HepG2 (cell line): Measurements from ENCODE around the gene ITGB8. TPM values are rescaled to one million over a fixed set of nuclear protein-coding genes. Genes with fewer than 3 reads are reported as not detected.

Source experiments
- ATAC-seq: fragments of 200-7000 bp; cut with Tn5 transposase; 3 replicates; pipeline ENCODE4 v1.9.1; 2020; ENCODE audit warnings: mild to moderate bottlenecking, moderate library complexity
- BruUV-seq: library from RNA; stranded (reverse); fragments of 400-500 nt; replicated peaks from 2 replicates; lab custom pipeline; 2021; lab: Mats Ljungman, UMichigan
- CTCF ChIA-PET: fragments of 300-600 bp; formaldehyde crosslinking; extraction: SDS; loops from one replicate; lab custom pipeline; 2021; ENCODE audit warnings: low total read pairs, inconsistent platforms, low intra/inter-chr PET ratio; lab: Yijun Ruan, JAX
- POLR2A ChIA-PET: fragments of 350-600 bp; sonication (Branson Sonifier 250); formaldehyde crosslinking; loops from one replicate; lab custom pipeline; 2020; ENCODE audit warnings: antibody characterized with exemption, inconsistent platforms; lab: Yijun Ruan, JAX
- DNase-seq: peaks from one replicate; pipeline ENCODE4 v3.0.0-alpha.2; 2015; ENCODE audit warnings: low spot score
- FAIRE-seq: peaks from 3 replicates; lab custom pipeline; 2011; peaks lifted over from hg19 to GRCh38; lab: Jason Lieb, UNC
- H2AFZ ChIP-seq: one replicate; pipeline ENCODE4 v1.6.1; 2011; ENCODE audit warnings: low read length, inconsistent platforms
- H3K27ac ChIP-seq: fragments of 300-600 bp; 3 replicates; pipeline ENCODE4 v1.8.0; 2011; ENCODE audit warnings: mixed run types, mild to moderate bottlenecking, mixed read lengths, low read length, inconsistent platforms; ENCODE audit not compliant: insufficient read depth; ENCODE audit errors: extremely low read length
- H3K27me3 ChIP-seq, 2 experiments: fragments of 200-600 bp in 1 of 2; 2 replicates in 1 of 2; 3 replicates in 1 of 2; pipeline versions ENCODE4 v1.6.0 to v1.8.0; 2011; ENCODE audit warnings: low read length in 2 of 2, mild to moderate bottlenecking in 2 of 2, moderate library complexity in 2 of 2, inconsistent platforms in 1 of 2; ENCODE audit not compliant: insufficient read depth in 2 of 2, control insufficient read depth in 1 of 2
- H3K36me3 ChIP-seq, 2 experiments: fragments of 200-600 bp in 1 of 2; replicated peaks in 1 of 2; 2 replicates in 1 of 2; 3 replicates in 1 of 2; pipeline versions ENCODE4 v1.5.1 to v1.8.0; 2011; ENCODE audit warnings: low read length in 2 of 2, inconsistent platforms in 1 of 2; ENCODE audit not compliant: insufficient read depth in 2 of 2, control insufficient read depth in 1 of 2
- H3K4me1 ChIP-seq: 2 replicates; pipeline ENCODE4 v1.5.1; 2012; ENCODE audit warnings: low read length, inconsistent platforms; ENCODE audit not compliant: insufficient read depth
- H3K4me2 ChIP-seq: 2 replicates; pipeline ENCODE4 v1.6.0; 2011; ENCODE audit warnings: low read depth, low read length, inconsistent platforms
- H3K4me3 ChIP-seq, 3 experiments: fragments of 200-600 bp in 1 of 3; sonication (generic), shearing (Covaris generic) in 1 of 3; replicated peaks in 1 of 3; 2 replicates each; pipeline ENCODE4 v1.5.1; 2011 to 2016; ENCODE audit warnings: low read length in 3 of 3, inconsistent platforms in 2 of 3, low read depth in 2 of 3, mild to moderate bottlenecking in 2 of 3, control low read depth in 1 of 3, mixed read lengths in 1 of 3; ENCODE audit not compliant: insufficient read depth in 1 of 3
- H3K79me2 ChIP-seq: one replicate; pipeline ENCODE4 v1.6.1; 2011; ENCODE audit warnings: low read length, inconsistent platforms; ENCODE audit not compliant: insufficient read depth
- H3K9ac ChIP-seq: 2 replicates; pipeline ENCODE4 v1.6.0; 2011; ENCODE audit warnings: mild to moderate bottlenecking, low read depth, low read length, inconsistent platforms; ENCODE audit not compliant: insufficient read depth
- H3K9me3 ChIP-seq: 2 replicates; pipeline ENCODE4 v1.5.1; 2012; ENCODE audit warnings: mild to moderate bottlenecking, low read length
- H4K20me1 ChIP-seq: 2 replicates; pipeline ENCODE4 v1.6.0; 2011; ENCODE audit warnings: inconsistent platforms, mild to moderate bottlenecking, low read length, moderate library complexity; ENCODE audit not compliant: insufficient read depth
- ATF7 ChIP-seq, 2 experiments: fragments of 450-650 bp in 1 of 2; sonication (generic) in 1 of 2; formaldehyde crosslinking in 1 of 2; IDR thresholded peaks; 2 replicates each; pipeline versions ENCODE4 v1.4.0 to v1.6.1; 2016 to 2020; ENCODE audit warnings: antibody characterized with exemption in 1 of 2, mild to moderate bottlenecking in 1 of 2, missing genetic modification reagents in 1 of 2
- CEBPB ChIP-seq: IDR thresholded peaks from 2 replicates; pipeline ENCODE4 v1.6.1; 2011; ENCODE audit warnings: low read depth, low read length, improper control_type of control experiment, borderline replicate concordance
- HNF4A ChIP-seq: sonication (generic); formaldehyde crosslinking; IDR thresholded peaks from 2 replicates; pipeline ENCODE4 v1.4.0; 2020; ENCODE audit warnings: missing genetic modification reagents
- MLLT10 ChIP-seq: sonication (generic); formaldehyde crosslinking; IDR thresholded peaks from 2 replicates; pipeline ENCODE4 v1.4.0; 2020; ENCODE audit warnings: missing genetic modification reagents
- ZBTB3 ChIP-seq: sonication (generic); formaldehyde crosslinking; IDR thresholded peaks from 2 replicates; pipeline ENCODE4 v1.4.0; 2020; ENCODE audit warnings: low read depth, mild to moderate bottlenecking, moderate library complexity, missing genetic modification reagents, borderline replicate concordance
- ZNF253 ChIP-seq: sonication (generic); formaldehyde crosslinking; IDR thresholded peaks from 2 replicates; pipeline ENCODE4 v1.8.0; 2022; ENCODE audit warnings: mild to moderate bottlenecking, missing genetic modification reagents, borderline replicate concordance
- ZNF556 ChIP-seq: sonication (generic); formaldehyde crosslinking; IDR thresholded peaks from 2 replicates; pipeline ENCODE4 v1.4.0; 2020; ENCODE audit warnings: mild to moderate bottlenecking, missing genetic modification reagents, borderline replicate concordance
- ZNF879 ChIP-seq: sonication (generic); formaldehyde crosslinking; IDR thresholded peaks from 2 replicates; pipeline ENCODE4 v1.8.1; 2023; ENCODE audit warnings: missing genetic modification reagents
- WGBS: methylation state at CpG from one replicate; pipeline ENCODE4 v1.1.6; 2017; ENCODE audit warnings: low lambda C conversion rate; 5-methylcytosine and 5-hydroxymethylcytosine counted together
- in situ Hi-C: cut with HindIII; loops from 2 replicates; pipeline ENCODE4 v1.10.0; 2017; ENCODE audit warnings: low pct_unique_long_range_greater_than_20kb; ENCODE audit not compliant: extremely low pct_ligation_motif_present
- intact Hi-C: fragments of 100-400 bp; cut with micrococcal nuclease; formaldehyde crosslinking; loops from one replicate; pipeline ENCODE4 v1.10.0; 2022; ENCODE audit not compliant: unreplicated experiment
- polyA plus RNA-seq, 8 experiments: library from polyadenylated mRNA; depleted of rRNA in 3 of 8; stranded (reverse) in 7 of 8; unstranded in 1 of 8; fragments of >200 nt; fragmentation: Illumina TruSeq in 4 of 8; extraction: Trizol in 4 of 8; gene quantifications; 2 replicates each; pipeline versions ENCODE4 v1.2.1 to v1.2.3, GENCODE V29; 2011 to 2016; ENCODE audit warnings: low read depth in 4 of 8, missing spikeins in 1 of 8, mixed read lengths in 1 of 8; ENCODE audit not compliant: insufficient read depth in 1 of 8
- total RNA-seq, 5 experiments: library from RNA; depleted of rRNA; stranded (reverse); fragments of >200 nt; fragmentation: Illumina TruSeq; extraction: Trizol; gene quantifications; 2 replicates each; pipeline ENCODE4 v1.2.3, GENCODE V29; 2016; ENCODE audit warnings: low read depth in 1 of 5
- TF ChIP-seq, protein P1 (sequence below): sonication (generic); formaldehyde crosslinking; IDR thresholded peaks from 2 replicates; pipeline ENCODE4 v1.4.0; 2020; ENCODE audit warnings: mild to moderate bottlenecking, missing genetic modification reagents
- TF ChIP-seq, protein P2 (sequence below): sonication (generic); formaldehyde crosslinking; IDR thresholded peaks from 2 replicates; pipeline ENCODE4 v1.5.0; 2020; ENCODE audit warnings: mild to moderate bottlenecking, missing genetic modification reagents
- TF ChIP-seq, protein P3 (sequence below): sonication (generic); formaldehyde crosslinking; IDR thresholded peaks from 2 replicates; pipeline ENCODE4 v1.4.0; 2020; ENCODE audit warnings: mild to moderate bottlenecking, low read depth, missing genetic modification reagents

Gene ITGB8
- total and polyA plus RNA-seq, 2 of the 13 experiments (the other 11 are each of a cell fraction or from before 2014, with no cell fraction given): 0.01 TPM; not detected in 1

DNA sequence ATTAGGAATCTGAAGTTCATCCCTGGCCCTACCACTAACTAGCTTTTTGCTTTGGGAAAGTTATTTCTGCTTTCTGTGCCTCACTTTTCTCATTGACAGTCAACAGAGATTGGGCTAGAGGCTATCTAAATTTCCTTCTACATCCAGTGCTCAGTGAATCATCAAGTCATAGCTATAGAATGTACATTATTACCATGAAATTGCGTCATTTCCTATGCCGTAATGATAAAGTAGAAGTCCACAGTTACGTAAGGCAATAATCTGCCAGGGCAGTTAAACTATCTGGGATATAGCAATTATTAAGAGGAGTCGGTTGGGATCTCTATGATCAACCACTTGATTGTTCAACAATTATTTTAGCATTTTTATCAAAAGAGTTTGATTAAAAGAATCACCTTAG is 64.4 kb downstream of the ITGB8 start:
- DNase-seq: no peak
- WGBS: 13% methylated on average over 4 of the region's 4 CpGs
- no peaks in the 10 kb centered on the region for H3K79me2 ChIP-seq
- TF ChIP-seq, protein P1, sequence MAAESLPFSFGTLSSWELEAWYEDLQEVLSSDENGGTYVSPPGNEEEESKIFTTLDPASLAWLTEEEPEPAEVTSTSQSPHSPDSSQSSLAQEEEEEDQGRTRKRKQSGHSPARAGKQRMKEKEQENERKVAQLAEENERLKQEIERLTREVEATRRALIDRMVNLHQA: no peak
- TF ChIP-seq CEBPB (0 out of 2 replicates have a peak, but pooled peaks have one; percentile 42), ZNF879 (CRISPR knock-in tag) (no peak), ZNF253 (no peak), ZBTB3 (CRISPR knock-in tag) (no peak), ATF7 (IDR thresholded peaks at IDR 0.05) (0 out of 2 replicates have a peak, but pooled peaks have one; percentile 42), ATF7 (CRISPR knock-in tag; IDR thresholded peaks at IDR 0.05) (no peak), ZNF556 (no peak), HNF4A (no peak), MLLT10 (CRISPR knock-in tag) (no peak)
- TF ChIP-seq, protein P2, sequence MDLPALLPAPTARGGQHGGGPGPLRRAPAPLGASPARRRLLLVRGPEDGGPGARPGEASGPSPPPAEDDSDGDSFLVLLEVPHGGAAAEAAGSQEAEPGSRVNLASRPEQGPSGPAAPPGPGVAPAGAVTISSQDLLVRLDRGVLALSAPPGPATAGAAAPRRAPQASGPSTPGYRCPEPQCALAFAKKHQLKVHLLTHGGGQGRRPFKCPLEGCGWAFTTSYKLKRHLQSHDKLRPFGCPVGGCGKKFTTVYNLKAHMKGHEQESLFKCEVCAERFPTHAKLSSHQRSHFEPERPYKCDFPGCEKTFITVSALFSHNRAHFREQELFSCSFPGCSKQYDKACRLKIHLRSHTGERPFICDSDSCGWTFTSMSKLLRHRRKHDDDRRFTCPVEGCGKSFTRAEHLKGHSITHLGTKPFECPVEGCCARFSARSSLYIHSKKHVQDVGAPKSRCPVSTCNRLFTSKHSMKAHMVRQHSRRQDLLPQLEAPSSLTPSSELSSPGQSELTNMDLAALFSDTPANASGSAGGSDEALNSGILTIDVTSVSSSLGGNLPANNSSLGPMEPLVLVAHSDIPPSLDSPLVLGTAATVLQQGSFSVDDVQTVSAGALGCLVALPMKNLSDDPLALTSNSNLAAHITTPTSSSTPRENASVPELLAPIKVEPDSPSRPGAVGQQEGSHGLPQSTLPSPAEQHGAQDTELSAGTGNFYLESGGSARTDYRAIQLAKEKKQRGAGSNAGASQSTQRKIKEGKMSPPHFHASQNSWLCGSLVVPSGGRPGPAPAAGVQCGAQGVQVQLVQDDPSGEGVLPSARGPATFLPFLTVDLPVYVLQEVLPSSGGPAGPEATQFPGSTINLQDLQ (CRISPR knock-in tag): no peak
- TF ChIP-seq, protein P3, sequence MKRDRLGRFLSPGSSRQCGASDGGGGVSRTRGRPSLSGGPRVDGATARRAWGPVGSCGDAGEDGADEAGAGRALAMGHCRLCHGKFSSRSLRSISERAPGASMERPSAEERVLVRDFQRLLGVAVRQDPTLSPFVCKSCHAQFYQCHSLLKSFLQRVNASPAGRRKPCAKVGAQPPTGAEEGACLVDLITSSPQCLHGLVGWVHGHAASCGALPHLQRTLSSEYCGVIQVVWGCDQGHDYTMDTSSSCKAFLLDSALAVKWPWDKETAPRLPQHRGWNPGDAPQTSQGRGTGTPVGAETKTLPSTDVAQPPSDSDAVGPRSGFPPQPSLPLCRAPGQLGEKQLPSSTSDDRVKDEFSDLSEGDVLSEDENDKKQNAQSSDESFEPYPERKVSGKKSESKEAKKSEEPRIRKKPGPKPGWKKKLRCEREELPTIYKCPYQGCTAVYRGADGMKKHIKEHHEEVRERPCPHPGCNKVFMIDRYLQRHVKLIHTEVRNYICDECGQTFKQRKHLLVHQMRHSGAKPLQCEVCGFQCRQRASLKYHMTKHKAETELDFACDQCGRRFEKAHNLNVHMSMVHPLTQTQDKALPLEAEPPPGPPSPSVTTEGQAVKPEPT (CRISPR knock-in tag): no peak
- BruUV-seq: no TSS peak
- no peak overlapping the region for H3K27ac ChIP-seq
- no peaks in the 10 kb centered on the region for H3K4me1 ChIP-seq
- H3K4me2 ChIP-seq: no peak overlapping the region
- ChIA-PET POLR2A (no interaction called here), CTCF (no interaction called here)
- no peaks in the 10 kb centered on the region for H3K9me3 ChIP-seq
- no peak overlapping the region for H3K9ac ChIP-seq
- ATAC-seq: no peak
- no peaks in the 10 kb centered on the region for H3K27me3 ChIP-seq
- H4K20me1 ChIP-seq: no peaks in the 10 kb centered on the region
- intact Hi-C loops (no loop called here), in situ Hi-C loops (no loop called here)
- no peak for FAIRE-seq
- H3K4me3 ChIP-seq: no peak overlapping the region
- no peaks in the 10 kb centered on the region for H3K36me3 ChIP-seq
- H2AFZ ChIP-seq: no peak overlapping the region
